Measurements from ENCODE around the gene NLN.
A peak's percentile ranks its signal among the peaks of the same experiment; 100 is the strongest.
"Not testable (repeated sequence)": the region's sequence is repeated elsewhere in the genome, so short reads cannot be mapped to it uniquely, and the experiment has no call there.

Gene NLN

DNA sequence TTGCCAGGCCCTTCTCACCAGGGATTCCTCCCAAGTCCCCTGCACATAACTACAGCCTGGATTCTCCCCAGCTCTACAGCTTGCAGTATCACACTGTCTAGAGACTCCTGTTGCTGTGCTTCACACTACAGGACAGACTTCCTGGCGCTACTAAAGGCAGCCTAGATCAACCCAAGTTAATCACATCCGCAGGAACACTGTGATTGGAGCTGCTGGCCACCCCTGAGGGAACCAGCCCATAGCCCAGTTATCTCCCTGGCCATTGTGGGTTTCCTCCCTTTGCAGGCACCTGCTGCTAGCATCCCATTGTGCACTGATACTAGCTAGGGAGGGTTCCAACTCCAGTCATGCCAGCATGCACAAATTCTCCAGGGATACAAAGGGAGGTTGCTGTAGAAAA is 53.5 kb downstream of the NLN start:
- no peak for DNase-seq

DNA sequence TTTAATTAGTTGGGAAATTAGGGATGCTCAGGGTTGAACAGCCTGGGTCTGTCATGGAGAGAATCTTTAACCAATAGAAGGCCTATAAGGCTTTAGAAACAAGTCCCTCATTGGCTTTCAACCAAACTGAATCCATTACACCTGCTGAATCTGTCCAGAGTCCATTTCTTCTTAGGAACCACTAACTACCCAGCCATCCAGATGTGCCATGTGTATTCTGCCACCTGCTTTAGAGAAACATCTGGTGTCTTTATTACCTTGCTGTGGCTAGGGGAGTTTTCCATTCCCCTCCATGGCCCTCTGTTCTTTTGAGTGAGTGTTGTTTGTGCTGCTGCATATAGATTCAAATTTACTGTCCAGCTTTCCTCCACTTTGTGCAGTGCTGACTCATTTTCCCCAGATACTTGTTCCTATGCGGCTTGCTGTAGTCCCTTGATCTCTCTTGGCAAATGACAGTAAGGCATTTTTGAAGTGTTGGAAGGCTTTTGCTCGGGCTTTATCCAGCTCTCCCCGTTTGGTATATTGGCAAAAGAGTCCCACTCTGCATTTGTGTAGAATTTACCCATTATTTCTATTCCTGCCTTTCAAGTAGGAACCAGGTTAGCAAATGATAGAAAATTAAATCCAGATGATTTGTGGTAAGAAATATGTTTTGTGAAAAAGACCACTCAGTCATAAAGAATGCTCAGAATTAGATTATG is 54.6 kb downstream of the NLN start:
- DNase-seq = no peak

DNA sequence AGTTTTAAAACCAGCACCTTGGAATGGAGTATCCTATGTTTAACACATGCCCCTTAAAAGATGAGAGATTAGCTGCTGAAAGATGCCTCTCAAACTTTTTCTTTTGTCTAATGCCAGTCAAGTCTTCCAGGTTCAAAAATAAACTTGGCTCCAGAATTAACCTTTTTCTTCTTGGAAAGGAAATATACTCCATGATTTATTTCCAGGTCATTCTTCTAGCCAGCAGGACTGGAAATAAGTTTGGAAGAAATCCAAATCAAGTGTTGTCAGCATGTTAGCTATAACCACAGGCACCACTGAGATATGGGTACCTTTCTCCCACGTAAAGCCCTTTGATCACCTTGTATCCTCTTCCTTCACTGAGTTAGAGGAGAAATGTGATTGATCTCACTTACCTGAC is 56.1 kb downstream of the NLN start:
- DNase-seq = no peak

DNA sequence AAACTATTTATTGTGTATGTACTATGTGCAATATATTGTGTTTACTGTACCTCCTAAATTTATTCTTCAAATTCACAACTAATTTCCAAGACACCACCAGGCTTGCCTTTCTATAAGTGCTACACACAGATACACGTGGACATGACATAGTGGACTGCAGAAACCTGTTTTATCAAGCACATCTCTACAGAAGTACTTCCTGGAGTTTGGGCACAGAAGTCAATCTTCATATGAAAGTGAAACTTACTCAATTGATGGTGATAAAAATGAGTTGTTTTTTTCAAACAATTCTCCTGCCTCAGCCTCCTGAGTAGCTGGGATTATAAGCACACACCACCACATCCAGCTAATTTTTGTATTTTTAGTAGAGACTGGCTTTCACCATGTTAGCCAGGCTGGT is 57.6 kb downstream of the NLN start:
- no peak for DNase-seq

GRCh38 chr5:65788296-65788695 is 66.3 kb downstream of the NLN start:
- DNase-seq = not testable (repeated sequence)

- DNase-seq = peak; percentile 32
Measured at GRCh38 chr5:65790371-65791163, 68.6 kb downstream of the NLN start.

- no peak for DNase-seq
Measured at GRCh38 chr5:65791712-65792673, 70.0 kb downstream of the NLN start.

- no peak for DNase-seq
Measured at GRCh38 chr5:65796269-65796668, 74.3 kb downstream of the NLN start.

GRCh38 chr5:65796751-65797316 is 74.8 kb downstream of the NLN start:
- no peak for DNase-seq

DNA sequence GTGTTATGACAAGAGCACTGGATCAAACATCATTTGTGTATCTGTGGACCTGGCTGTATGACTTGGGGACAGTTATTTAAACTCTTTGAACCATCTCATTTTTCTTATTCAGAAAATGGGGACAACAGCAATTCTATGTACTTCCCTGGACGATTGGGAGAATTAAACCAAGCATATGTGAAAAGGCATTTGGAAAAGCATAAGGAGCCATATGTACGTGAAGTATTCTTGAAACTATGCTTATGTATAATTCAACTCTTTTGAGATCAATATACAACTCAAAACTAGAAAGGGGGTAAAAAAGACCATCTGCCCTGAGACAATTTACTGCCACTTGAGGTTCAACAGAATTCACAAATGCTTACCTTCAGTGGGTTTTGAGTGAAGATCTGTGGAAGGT is 75.5 kb downstream of the NLN start:
- DNase-seq = no peak

DNA sequence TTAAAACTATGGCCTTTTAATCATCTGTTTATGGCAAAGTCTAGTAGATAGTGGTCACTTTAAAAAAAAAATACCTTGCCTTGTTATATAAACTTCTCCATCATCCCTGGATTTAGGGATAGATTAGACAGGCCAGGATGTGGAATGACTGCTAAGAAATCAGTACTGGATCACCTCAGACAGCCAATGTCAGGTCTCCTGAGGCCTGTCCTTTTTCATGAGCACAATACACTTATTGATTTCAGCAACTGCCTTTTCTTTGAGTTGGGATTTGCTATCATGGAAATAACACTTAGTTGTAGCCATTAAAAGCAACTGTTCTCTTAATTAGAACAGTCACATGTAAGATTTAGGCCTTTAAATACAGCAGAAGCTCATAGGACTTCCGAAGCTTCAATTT is 77.9 kb downstream of the NLN start:
- no peak for DNase-seq

DNA sequence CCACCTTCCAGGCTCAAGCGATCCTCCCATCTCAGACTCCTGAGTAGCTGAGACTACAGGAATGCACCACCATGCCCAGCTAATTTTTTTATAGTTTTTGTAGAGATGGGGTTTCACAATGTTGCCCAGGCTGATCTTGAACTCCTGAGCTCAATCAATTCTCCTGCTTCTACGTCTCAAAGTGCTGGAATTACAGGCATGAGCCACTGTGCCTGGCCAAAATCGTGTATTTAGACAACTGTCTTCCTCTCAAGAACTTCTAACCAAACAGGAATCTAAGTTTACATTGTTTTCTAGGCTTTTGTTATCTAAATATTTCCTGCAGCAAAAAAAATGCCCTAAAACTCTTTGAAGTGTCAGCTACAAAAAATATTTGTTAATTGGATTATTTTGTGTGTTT is 78.8 kb downstream of the NLN start:
- no peak for DNase-seq

DNA sequence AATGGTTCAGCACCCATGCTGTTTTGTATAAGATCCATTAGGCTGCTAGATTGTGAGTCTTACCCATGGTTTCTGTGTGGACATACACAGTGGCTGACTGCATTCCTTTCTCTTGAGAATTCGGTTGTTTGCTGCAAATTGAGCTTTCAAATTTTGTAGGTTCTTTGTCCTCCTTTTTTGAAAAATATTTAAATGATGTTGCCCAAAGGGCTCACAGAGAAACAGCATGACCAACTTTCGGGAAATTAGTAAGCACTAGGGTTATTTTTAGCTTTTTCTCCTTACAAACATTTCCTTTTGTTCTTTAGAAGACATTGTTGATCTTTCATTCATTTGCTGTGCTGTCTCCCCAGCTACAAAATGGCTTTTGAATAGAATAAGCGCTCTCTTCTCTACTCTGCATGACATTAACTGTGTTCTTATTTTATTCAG is 79.4 kb downstream of the NLN start:
- no peak for DNase-seq

DNA sequence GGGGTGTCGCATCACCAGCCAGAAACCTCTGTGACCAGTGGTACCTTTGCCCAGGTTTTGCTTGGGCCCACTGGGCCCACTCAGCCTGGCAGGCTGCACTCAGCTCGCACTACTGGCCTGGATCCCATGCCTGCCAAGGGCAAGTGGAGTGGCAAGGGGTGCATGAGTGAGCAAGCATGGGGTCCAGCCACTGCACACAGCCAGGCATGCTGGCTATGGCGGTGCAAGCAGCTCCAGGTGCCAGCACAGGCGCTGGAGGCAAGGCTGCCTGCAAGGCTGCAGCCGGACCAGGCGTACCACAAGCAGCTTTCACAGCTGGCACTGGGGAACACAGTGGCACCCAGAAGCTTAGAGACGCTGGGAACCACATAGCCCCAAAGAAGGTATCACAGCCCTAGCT is 80.1 kb downstream of the NLN start:
- no peak for DNase-seq

- no peak for DNase-seq
Measured at GRCh38 chr5:65802820-65803219, 80.8 kb downstream of the NLN start.

- DNase-seq = peak; percentile 5
Measured at GRCh38 chr5:65803699-65804391, 81.8 kb downstream of the NLN start.

DNA sequence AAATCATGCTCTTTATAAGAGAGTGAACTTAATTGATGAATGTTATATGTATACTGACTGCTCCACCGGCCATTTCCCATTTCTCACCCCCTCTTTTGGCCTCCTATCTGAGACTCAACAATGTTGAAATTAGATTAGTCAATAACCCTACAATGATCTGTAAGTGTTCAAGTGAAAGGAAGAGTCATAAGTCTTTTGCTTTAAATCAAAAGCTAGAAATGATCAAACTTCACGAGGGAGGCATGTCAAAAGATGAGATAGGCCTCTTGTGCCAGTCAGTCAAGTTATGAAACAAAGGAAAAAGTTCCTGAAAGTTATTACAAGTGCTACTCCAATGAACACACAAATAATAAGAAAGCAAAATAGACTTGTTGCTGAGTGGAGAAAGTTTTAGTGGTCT is 83.1 kb downstream of the NLN start:
- no peak for DNase-seq

GRCh38 chr5:65807494-65807893 is 85.5 kb downstream of the NLN start:
- DNase-seq = not testable (repeated sequence)

DNA sequence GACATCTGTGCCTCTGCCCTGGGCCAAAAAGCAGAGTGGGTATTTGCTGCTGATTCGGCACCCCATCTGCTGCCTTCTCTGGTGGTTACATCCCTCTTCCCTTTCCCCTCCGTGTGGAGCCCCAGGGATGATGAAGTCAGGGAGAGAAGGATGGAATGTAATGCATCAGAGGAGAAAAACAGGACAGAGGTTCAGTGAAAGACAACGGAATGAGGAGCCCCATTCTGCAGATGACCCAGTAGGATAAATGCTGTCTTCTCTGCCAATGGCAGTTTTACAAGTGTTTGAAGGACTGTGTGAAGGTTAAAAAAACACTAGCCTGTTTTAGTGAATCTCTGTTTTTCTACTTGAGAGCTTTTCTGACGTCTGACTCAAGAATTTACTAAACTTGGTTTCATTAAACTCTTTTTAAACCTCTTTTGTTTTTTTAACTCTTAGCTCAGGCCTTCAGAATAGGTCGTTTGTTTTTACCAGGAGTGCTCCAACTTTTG is 86.3 kb downstream of the NLN start:
- no peak for DNase-seq

DNA sequence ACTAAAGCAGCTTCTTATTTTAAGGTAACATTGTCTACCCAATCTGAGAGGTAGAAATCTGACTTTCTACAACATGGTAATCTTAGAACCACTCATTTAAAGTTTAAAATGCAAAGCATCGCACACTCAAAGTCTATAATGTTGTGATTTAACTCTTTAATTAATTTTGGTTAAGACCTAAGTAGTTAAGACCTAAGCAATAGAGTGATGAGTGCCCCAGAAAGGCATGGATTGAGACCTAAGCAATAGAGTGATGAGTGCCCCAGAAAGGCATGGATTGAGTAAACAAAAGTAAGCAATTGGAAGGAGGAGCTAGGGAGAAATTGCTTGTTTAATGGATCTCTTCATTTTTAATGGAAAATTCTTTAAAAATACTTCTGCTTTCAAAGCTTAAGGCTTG is 86.8 kb downstream of the NLN start:
- DNase-seq = no peak

DNA sequence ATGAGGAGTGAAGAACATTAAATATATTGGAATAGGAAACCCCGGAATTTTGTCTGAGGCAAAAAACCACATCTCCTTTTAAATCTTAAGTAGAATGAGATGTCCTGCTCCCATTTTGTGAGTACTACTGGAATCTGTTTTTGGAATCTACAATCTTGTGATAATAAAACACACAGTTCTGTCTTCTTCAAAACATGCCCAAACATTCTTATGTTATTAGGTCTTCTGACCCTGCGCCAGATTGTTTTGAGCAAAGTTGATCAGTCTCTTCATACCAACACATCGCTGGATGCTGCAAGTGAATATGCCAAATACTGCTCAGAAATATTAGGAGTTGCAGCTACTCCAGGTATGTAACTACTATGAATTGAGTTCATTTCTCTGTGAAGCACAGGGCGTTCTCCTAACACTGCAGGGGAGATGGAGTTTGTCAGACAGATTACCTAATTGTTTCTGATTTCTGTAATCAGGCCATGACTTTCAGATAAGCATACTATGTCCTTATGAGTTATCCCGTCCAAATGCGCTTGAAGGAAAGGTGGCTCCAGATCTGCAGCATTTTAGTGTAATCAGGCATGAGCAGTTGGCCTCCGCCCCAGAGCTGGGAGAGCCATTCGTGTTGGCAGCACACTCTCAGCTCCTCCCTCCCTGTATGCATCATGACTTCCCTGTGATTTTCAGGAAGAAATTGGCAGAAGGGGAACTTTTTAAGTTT is 88.0 kb downstream of the NLN start:
- DNase-seq = no peak

DNA sequence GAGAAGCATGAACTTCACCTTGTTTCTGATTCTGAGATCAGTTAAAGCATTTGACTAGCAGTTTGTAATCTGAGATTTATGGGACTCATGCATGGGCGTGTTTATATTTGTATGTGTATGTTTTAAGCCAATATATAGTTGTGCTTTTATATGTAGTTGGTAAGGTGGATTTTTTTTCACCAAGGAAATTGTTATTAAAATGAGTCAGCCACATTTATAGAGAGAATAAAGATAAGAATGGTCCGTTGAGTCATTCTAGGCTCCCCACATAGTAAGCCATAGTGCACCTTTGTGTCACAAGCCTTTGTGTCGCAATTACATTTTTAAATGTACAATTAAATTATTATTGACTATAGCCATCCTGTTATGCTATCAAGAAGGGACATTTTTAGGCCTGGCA is 89.0 kb downstream of the NLN start:
- no peak for DNase-seq
